KMS-11 (cell line): ENCODE measurements around the gene GPR35.

Source experiments
- H2AFZ ChIP-seq: fragments of 200-600 bp; sonication (generic); 2 replicates; pipeline ENCODE4 v1.6.1; 2016; ENCODE audit warnings: antibody characterized with exemption, mixed run types, low read depth
- H3K27ac ChIP-seq: fragments of 200-600 bp; sonication (generic); 2 replicates; pipeline ENCODE4 v1.6.1; 2016; ENCODE audit warnings: mild to moderate bottlenecking, mixed run types
- H3K27me3 ChIP-seq: fragments of 200-600 bp; sonication (generic); 2 replicates; pipeline ENCODE4 v1.6.1; 2017; ENCODE audit warnings: mild to moderate bottlenecking, low read depth, mixed run types, moderate library complexity; ENCODE audit not compliant: insufficient read depth
- H3K36me3 ChIP-seq: fragments of 200-600 bp; sonication (generic); 2 replicates; pipeline ENCODE4 v1.6.1; 2017; ENCODE audit warnings: mild to moderate bottlenecking, mixed run types; ENCODE audit not compliant: insufficient read depth
- H3K4me1 ChIP-seq: fragments of 200-600 bp; sonication (generic); 2 replicates; pipeline ENCODE4 v1.6.1; 2016; ENCODE audit warnings: mild to moderate bottlenecking, low read depth, mixed run types; ENCODE audit not compliant: poor library complexity, severe bottlenecking
- H3K4me2 ChIP-seq: fragments of 200-600 bp; sonication (generic); 2 replicates; pipeline ENCODE4 v1.7.0; 2016; ENCODE audit warnings: mild to moderate bottlenecking, mixed run types
- H3K4me3 ChIP-seq: fragments of 200-600 bp; sonication (generic); IDR thresholded peaks from 2 replicates; pipeline ENCODE4 v1.6.1; 2017; ENCODE audit warnings: low read depth, low read length, mixed read lengths; ENCODE audit not compliant: insufficient read depth
- H3K79me2 ChIP-seq: fragments of 200-600 bp; sonication (generic); 2 replicates; pipeline ENCODE4 v1.6.1; 2016; ENCODE audit warnings: low read depth, mixed run types; ENCODE audit not compliant: insufficient read depth
- H3K9ac ChIP-seq: fragments of 200-600 bp; sonication (generic); 2 replicates; pipeline ENCODE4 v1.6.1; 2016; ENCODE audit warnings: mild to moderate bottlenecking, mixed run types
- H4K20me1 ChIP-seq: fragments of 200-600 bp; sonication (generic); 2 replicates; pipeline ENCODE4 v1.6.1; 2016; ENCODE audit warnings: mild to moderate bottlenecking, mixed run types; ENCODE audit not compliant: insufficient read depth
- TF ChIP-seq, protein P1 (sequence below): fragments of 200-600 bp; sonication (generic); conservative IDR thresholded peaks from 2 replicates; pipeline ENCODE4 v1.6.1; 2017; ENCODE audit warnings: low read depth, mild to moderate bottlenecking, antibody characterized with exemption, low read length, moderate library complexity, mixed read lengths

GPR35 gene

GRCh38 chr2:240590681-240591111 is 34.6 kb upstream of the GPR35 start:
- no peak overlapping the region for H2AFZ ChIP-seq
- H3K4me1 ChIP-seq, result peaks cover 7% of the 10 kb centered on the region
- H3K27me3 ChIP-seq, result no peaks in the 10 kb centered on the region
- TF ChIP-seq, protein P1, sequence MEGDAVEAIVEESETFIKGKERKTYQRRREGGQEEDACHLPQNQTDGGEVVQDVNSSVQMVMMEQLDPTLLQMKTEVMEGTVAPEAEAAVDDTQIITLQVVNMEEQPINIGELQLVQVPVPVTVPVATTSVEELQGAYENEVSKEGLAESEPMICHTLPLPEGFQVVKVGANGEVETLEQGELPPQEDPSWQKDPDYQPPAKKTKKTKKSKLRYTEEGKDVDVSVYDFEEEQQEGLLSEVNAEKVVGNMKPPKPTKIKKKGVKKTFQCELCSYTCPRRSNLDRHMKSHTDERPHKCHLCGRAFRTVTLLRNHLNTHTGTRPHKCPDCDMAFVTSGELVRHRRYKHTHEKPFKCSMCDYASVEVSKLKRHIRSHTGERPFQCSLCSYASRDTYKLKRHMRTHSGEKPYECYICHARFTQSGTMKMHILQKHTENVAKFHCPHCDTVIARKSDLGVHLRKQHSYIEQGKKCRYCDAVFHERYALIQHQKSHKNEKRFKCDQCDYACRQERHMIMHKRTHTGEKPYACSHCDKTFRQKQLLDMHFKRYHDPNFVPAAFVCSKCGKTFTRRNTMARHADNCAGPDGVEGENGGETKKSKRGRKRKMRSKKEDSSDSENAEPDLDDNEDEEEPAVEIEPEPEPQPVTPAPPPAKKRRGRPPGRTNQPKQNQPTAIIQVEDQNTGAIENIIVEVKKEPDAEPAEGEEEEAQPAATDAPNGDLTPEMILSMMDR, result no peak
- no peak overlapping the region for H3K4me2 ChIP-seq
- no peaks in the 10 kb centered on the region for H3K36me3 ChIP-seq
- H4K20me1 ChIP-seq, result no peaks in the 10 kb centered on the region
- H3K4me3 ChIP-seq, result no peak overlapping the region
- H3K79me2 ChIP-seq, result peaks cover 27% of the 10 kb centered on the region
- H3K27ac ChIP-seq, result no peak overlapping the region
- H3K9ac ChIP-seq, result no peak overlapping the region

GRCh38 chr2:240591226-240591625 is 34.1 kb upstream of the GPR35 start:
- Histone ChIP-seq H3K4me3 (no peak overlapping the region), H3K9ac (no peak overlapping the region), H3K27me3 (no peaks in the 10 kb centered on the region), H3K27ac (no peak overlapping the region), H3K36me3 (no peaks in the 10 kb centered on the region), H2AFZ (no peak overlapping the region), H3K4me1 (peaks cover 7% of the 10 kb centered on the region), H4K20me1 (no peaks in the 10 kb centered on the region), H3K79me2 (peaks cover 27% of the 10 kb centered on the region), H3K4me2 (no peak overlapping the region)
- TF ChIP-seq, protein P1, result no peak

- peaks cover 27% of the 10 kb centered on the region for H3K79me2 ChIP-seq
- H3K36me3 ChIP-seq, result no peaks in the 10 kb centered on the region
These were observed 33.5 kb upstream of the GPR35 start for GRCh38 chr2:240591784-240592183.

GRCh38 chr2:240593026-240593702 is 32.1 kb upstream of the GPR35 start:
- Histone ChIP-seq H3K36me3 (no peaks in the 10 kb centered on the region), H3K27me3 (no peaks in the 10 kb centered on the region), H2AFZ (no peak overlapping the region), H3K4me1 (peaks cover 6% of the 10 kb centered on the region), H3K27ac (no peak overlapping the region), H4K20me1 (no peaks in the 10 kb centered on the region), H3K9ac (no peak overlapping the region), H3K4me3 (no peak overlapping the region), H3K79me2 (peaks cover 19% of the 10 kb centered on the region), H3K4me2 (no peak overlapping the region)
- TF ChIP-seq, protein P1, result no peak

More at GRCh38 chr2:240591784-240592183, 33.5 kb upstream of the GPR35 start:
- H4K20me1 ChIP-seq, result no peaks in the 10 kb centered on the region
- H3K4me2 ChIP-seq, result no peak overlapping the region
- no peak overlapping the region for H3K9ac ChIP-seq
- H3K4me3 ChIP-seq, result no peak overlapping the region
- no peaks in the 10 kb centered on the region for H3K27me3 ChIP-seq
- TF ChIP-seq, protein P1, result no peak
- no peak overlapping the region for H2AFZ ChIP-seq
- no peak overlapping the region for H3K27ac ChIP-seq
- peaks cover 7% of the 10 kb centered on the region for H3K4me1 ChIP-seq
